SK-N-SH (cell line): ENCODE data around the gene MPV17. TPM values are rescaled to one million over a fixed set of nuclear protein-coding genes. Genes with fewer than 3 reads are reported as not detected.

ENCODE experiments used
- CTCF ChIA-PET: fragments of 300-600, 350-600 bp; formaldehyde crosslinking; extraction: SDS; loops from one replicate; lab custom pipeline; 2021; lab: Yijun Ruan, JAX
- POLR2A ChIA-PET: fragments of 350-600 bp; sonication (Branson Sonifier 250); formaldehyde crosslinking; extraction: SDS; loops from one replicate; lab custom pipeline; 2020; ENCODE audit warnings: antibody characterized with exemption, inconsistent platforms; lab: Yijun Ruan, JAX
- DNase-seq: peaks from one replicate; pipeline ENCODE4 v3.0.0; 2012
- H2AFZ ChIP-seq: fragments of 200-600 bp; sonication (generic); 2 replicates; pipeline ENCODE4 v1.8.1; 2016; ENCODE audit warnings: antibody characterized with exemption, mild to moderate bottlenecking, low read depth
- H3F3A ChIP-seq: fragments of 200-600 bp; sonication (generic); replicated peaks from 2 replicates; pipeline ENCODE3; 2016; ENCODE audit warnings: antibody characterized with exemption, mild to moderate bottlenecking; ENCODE audit not compliant: insufficient read depth
- H3K27ac ChIP-seq, 2 experiments: fragments of 200-500 bp in 1 of 2; fragments of 200-600 bp in 1 of 2; sonication (Bioruptor generic) in 1 of 2; sonication (generic), shearing (Covaris generic) in 1 of 2; 2 replicates each; pipeline versions ENCODE4 v1.5.1 to v1.6.1; 2014 to 2016; ENCODE audit warnings: low read depth in 2 of 2, inconsistent platforms in 1 of 2, low read length in 1 of 2, mild to moderate bottlenecking in 1 of 2, mixed read lengths in 1 of 2
- H3K27me3 ChIP-seq: fragments of 200-600 bp; sonication (generic), shearing (Covaris generic); 2 replicates; pipeline ENCODE4 v1.6.1; 2016; ENCODE audit warnings: mixed run types; ENCODE audit not compliant: insufficient read depth
- H3K36me3 ChIP-seq, 2 experiments: fragments of 200-500 bp in 1 of 2; fragments of 200-600 bp in 1 of 2; sonication (Bioruptor generic) in 1 of 2; sonication (generic) in 1 of 2; replicated peaks in 1 of 2; 2 replicates each; pipeline versions ENCODE3 to v1.5.1; 2014 to 2016; ENCODE audit warnings: low read length in 1 of 2, mild to moderate bottlenecking in 1 of 2; ENCODE audit not compliant: insufficient read depth in 2 of 2, control insufficient read depth in 1 of 2
- H3K4me1 ChIP-seq, 2 experiments: fragments of 200-500 bp in 1 of 2; fragments of 200-600 bp in 1 of 2; sonication (Bioruptor generic) in 1 of 2; sonication (generic), shearing (Covaris generic) in 1 of 2; 2 replicates each; pipeline versions ENCODE4 v1.5.1 to v1.6.1; 2014 to 2016; ENCODE audit warnings: low read depth in 1 of 2, low read length in 1 of 2, mixed run types in 1 of 2; ENCODE audit not compliant: insufficient read depth in 2 of 2, control insufficient read depth in 1 of 2
- H3K4me2 ChIP-seq: fragments of 200-600 bp; sonication (generic), shearing (Covaris generic); 2 replicates; pipeline ENCODE4 v1.6.1; 2017; ENCODE audit warnings: mixed run types
- H3K4me3 ChIP-seq, 2 experiments: fragments of 200-500 bp in 1 of 2; fragments of 200-600 bp in 1 of 2; sonication (Bioruptor generic) in 1 of 2; sonication (generic), shearing (Covaris generic) in 1 of 2; 2 replicates each; pipeline versions ENCODE4 v1.5.1 to v1.8.1; 2014 to 2016; ENCODE audit warnings: low read depth in 2 of 2, inconsistent platforms in 1 of 2, low read length in 1 of 2, mild to moderate bottlenecking in 1 of 2, mixed read lengths in 1 of 2, moderate library complexity in 1 of 2
- H3K79me2 ChIP-seq: fragments of 200-600 bp; sonication (generic); 2 replicates; pipeline ENCODE4 v1.8.1; 2017; ENCODE audit warnings: mild to moderate bottlenecking; ENCODE audit not compliant: insufficient read depth
- H3K9ac ChIP-seq: fragments of 200-600 bp; sonication (generic); 2 replicates; pipeline ENCODE4 v1.6.1; 2017; ENCODE audit warnings: mixed run types
- H3K9me2 ChIP-seq: fragments of 200-600 bp; sonication (generic); 2 replicates; pipeline ENCODE4 v1.6.1; 2017; ENCODE audit warnings: mixed run types
- H3K9me3 ChIP-seq: fragments of 200-600 bp; sonication (generic); 2 replicates; pipeline ENCODE4 v1.6.1; 2017; ENCODE audit warnings: mixed run types, mild to moderate bottlenecking, moderate library complexity
- H4K20me1 ChIP-seq: fragments of 200-600 bp; sonication (generic); 2 replicates; pipeline ENCODE4 v1.6.1; 2017; ENCODE audit warnings: mild to moderate bottlenecking, mixed run types; ENCODE audit not compliant: insufficient read depth
- FOXJ3 ChIP-seq: sonication (generic); formaldehyde crosslinking; IDR thresholded peaks from 2 replicates; pipeline ENCODE4 v1.5.1; 2020; ENCODE audit warnings: mild to moderate bottlenecking, missing genetic modification reagents
- FOXM1 ChIP-seq: IDR thresholded peaks from 2 replicates; pipeline ENCODE4 v1.4.0; 2012; ENCODE audit warnings: low read depth, mild to moderate bottlenecking
- GATA2 ChIP-seq: sonication (generic); formaldehyde crosslinking; IDR thresholded peaks from 2 replicates; pipeline ENCODE4 v1.5.0; 2020; ENCODE audit warnings: mild to moderate bottlenecking, missing genetic modification reagents
- IRF3 ChIP-seq: fragments of 150-350 bp; IDR thresholded peaks from 2 replicates; pipeline ENCODE4 v1.6.1; 2016; ENCODE audit warnings: mild to moderate bottlenecking, low read depth, low read length
- NFIC ChIP-seq: IDR thresholded peaks from 2 replicates; pipeline ENCODE4 v1.4.0; 2012; ENCODE audit warnings: borderline replicate concordance
- NRF1 ChIP-seq: IDR thresholded peaks from 2 replicates; pipeline ENCODE4 v1.6.1; 2012; ENCODE audit warnings: low read depth, mild to moderate bottlenecking, low read length
- RFX5 ChIP-seq: IDR thresholded peaks from 2 replicates; pipeline ENCODE4 v1.6.1; 2012; ENCODE audit warnings: mild to moderate bottlenecking, improper control_type of control experiment, low read length
- YY1 ChIP-seq: IDR thresholded peaks from 2 replicates; pipeline ENCODE4 v1.4.0; 2012; ENCODE audit warnings: low read depth, mild to moderate bottlenecking
- WGBS: methylation state at CpG from one replicate; pipeline ENCODE4 v1.1.6; 2017; ENCODE audit warnings: low lambda C conversion rate; 5-methylcytosine and 5-hydroxymethylcytosine counted together
- polyA plus RNA-seq, 3 experiments: library from polyadenylated mRNA; depleted of rRNA; stranded (reverse); fragments of >200 nt; gene quantifications; 2 replicates each; pipeline ENCODE4 v1.2.3, GENCODE V29; 2012
- TF ChIP-seq, protein P1 (sequence below): IDR thresholded peaks from 2 replicates; pipeline ENCODE4 v1.4.0; 2012; ENCODE audit warnings: low read depth, borderline replicate concordance

The MPV17 gene
- polyA plus RNA-seq, 1 of the 3 experiments (the other 2 are of a cell fraction): 255 TPM

GRCh38 chr2:27336173-27336572, 13.3 kb upstream of the MPV17 start:
- H3F3A ChIP-seq: no peaks in the 10 kb centered on the region
- no peak overlapping the region for H3K4me3 ChIP-seq
- TF ChIP-seq RFX5: no peak
- TF ChIP-seq FOXM1: no peak
- no peak for TF ChIP-seq GATA2 (CRISPR knock-in tag)
- no peak for TF ChIP-seq FOXJ3 (CRISPR knock-in tag)
- H3K9me2 ChIP-seq: no peaks in the 10 kb centered on the region
- no peak overlapping the region for H2AFZ ChIP-seq
- no peaks in the 10 kb centered on the region for H3K9me3 ChIP-seq
- H3K79me2 ChIP-seq: no peaks in the 10 kb centered on the region
- no peak for DNase-seq
- ChIA-PET POLR2A (interaction anchor here (0.8 to 2.3 kb wide), 3 partner anchors 12 to 21 kb away, joined by 3 to 6 read pairs (median 4); partner anchors contain the start of gene MPV17), CTCF (interaction anchor here (1.0 to 1.6 kb wide), 2 partner anchors 33 to 57 kb away, joined by 3 to 7 read pairs; no protein-coding TSS in a partner anchor)
- H3K4me1 ChIP-seq: no peaks in the 10 kb centered on the region
- 94% methylated on average over 7 of the region's 7 CpGs for WGBS
- H3K9ac ChIP-seq: no peak overlapping the region
- no peak overlapping the region for H3K27ac ChIP-seq
- no peaks in the 10 kb centered on the region for H4K20me1 ChIP-seq
- H3K4me2 ChIP-seq: no peak overlapping the region
- H3K27me3 ChIP-seq: no peaks in the 10 kb centered on the region
- peaks cover 43 to 78% of the 10 kb centered on the region in 2 experiments for H3K36me3 ChIP-seq

DNA sequence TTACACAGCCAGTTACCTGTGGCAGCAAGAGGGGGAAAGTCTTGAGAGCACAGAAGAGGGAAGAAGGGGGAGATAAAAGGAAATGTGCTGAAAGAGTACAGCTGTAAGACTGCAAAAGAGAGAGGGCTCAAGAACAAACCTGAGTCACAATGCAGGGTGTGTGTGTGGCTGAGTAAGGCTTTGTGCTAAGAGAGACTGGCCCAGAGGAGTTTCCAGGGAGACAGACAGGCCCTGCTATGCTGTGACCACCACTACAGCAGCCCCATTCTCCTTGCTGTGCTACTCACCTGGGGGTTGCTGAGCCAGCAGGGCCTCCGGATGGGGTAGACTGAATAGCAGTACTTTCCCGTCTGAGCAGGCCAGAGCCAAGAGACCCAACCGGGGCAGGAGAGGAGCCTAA, 12.4 kb upstream of the MPV17 start:
- CTCF ChIA-PET: interaction anchor here (1.1 kb wide), 1 partner anchor 55 kb away, joined by 4 read pairs; no protein-coding TSS in a partner anchor
- H3K9ac ChIP-seq: no peak overlapping the region
- TF ChIP-seq NFIC (no peak), IRF3 (no peak), YY1 (no peak), GATA2 (CRISPR knock-in tag) (no peak), NRF1 (no peak), FOXM1 (no peak), RFX5 (no peak)
- TF ChIP-seq, protein P1, sequence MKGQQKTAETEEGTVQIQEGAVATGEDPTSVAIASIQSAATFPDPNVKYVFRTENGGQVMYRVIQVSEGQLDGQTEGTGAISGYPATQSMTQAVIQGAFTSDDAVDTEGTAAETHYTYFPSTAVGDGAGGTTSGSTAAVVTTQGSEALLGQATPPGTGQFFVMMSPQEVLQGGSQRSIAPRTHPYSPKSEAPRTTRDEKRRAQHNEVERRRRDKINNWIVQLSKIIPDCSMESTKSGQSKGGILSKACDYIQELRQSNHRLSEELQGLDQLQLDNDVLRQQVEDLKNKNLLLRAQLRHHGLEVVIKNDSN: no peak
- no peaks in the 10 kb centered on the region for H3K9me3 ChIP-seq
- no peak overlapping the region for H3K27ac ChIP-seq
- no peak overlapping the region for H2AFZ ChIP-seq
- H4K20me1 ChIP-seq: no peaks in the 10 kb centered on the region
- no peak overlapping the region for H3K4me3 ChIP-seq
- H3K36me3 ChIP-seq: peaks cover 43 to 69% of the 10 kb centered on the region in 2 experiments
- H3K4me2 ChIP-seq: no peak overlapping the region
- no peaks in the 10 kb centered on the region for H3F3A ChIP-seq
- no peak for DNase-seq
- POLR2A ChIA-PET: interaction anchor here (1.0 to 2.3 kb wide), 3 partner anchors 9 to 13 kb away, joined by 4 to 6 read pairs (median 4); partner anchors contain the start of gene MPV17
- WGBS: 92% methylated on average over 2 of the region's 3 CpGs
- H3K4me1 ChIP-seq: no peaks in the 10 kb centered on the region
- H3K79me2 ChIP-seq: no peaks in the 10 kb centered on the region
- no peaks in the 10 kb centered on the region for H3K27me3 ChIP-seq
- no peaks in the 10 kb centered on the region for H3K9me2 ChIP-seq
